Skin of body (tissue), 2 donors: ENCODE data around the gene LSP1. TPM values are rescaled to one million over a fixed set of nuclear protein-coding genes. Genes with fewer than 3 reads are reported as not detected.

Experiments used
- DNase-seq: peaks from one replicate; lab custom pipeline; 2025; lab: John Stamatoyannopoulos, UW
- total RNA-seq: library from RNA; depleted of rRNA; stranded (reverse); fragments of >200 nt; gene quantifications from one replicate; pipeline ENCODE4 v1.2.3, GENCODE V29; 2014

LSP1 gene
- total RNA-seq, 1 donor from 2014 or later = 18.5 TPM

GRCh38 chr11:1847926-1848639, 4.8 kb upstream of the LSP1 start:
- no peak for DNase-seq

DNA sequence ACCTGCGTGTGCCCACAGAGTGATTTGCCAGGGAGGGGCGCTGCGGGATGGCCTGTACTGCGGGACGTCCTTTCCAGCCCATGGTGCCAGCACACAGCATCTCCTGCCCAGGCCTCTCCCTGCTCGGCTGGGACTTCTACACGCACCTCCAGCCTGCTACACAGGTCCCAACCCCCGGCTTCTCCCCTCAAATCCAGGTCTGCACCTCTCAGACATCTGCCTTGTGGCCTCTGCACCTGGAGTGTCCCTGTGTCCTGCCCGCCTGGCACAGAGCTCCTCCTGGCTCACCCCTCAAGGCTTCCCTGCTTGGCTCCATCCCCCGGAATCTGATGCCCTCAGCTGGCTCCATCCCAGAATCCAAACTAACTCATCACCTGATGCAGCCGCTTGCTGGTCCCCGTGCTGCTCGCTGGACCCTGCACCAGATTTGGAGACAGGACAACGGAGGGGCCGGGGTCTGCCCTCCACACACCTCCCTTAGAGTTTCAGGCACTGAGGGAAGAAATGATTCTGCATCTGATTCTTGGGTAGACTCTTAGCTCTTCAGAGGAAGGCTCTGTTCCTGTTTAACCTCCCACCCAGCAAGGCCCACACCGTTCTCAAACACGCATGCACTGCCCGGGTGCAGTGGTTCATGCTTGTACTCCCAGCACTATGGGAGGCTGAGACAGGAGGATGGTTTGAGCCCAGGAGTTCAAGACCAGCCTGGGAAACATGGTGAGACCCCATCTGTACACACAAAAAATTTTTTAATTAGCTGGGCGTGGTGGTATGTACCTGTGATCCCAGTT, 4.0 kb upstream of the LSP1 start:
- no peak for DNase-seq

GRCh38 chr11:1851468-1852180, 1.3 kb upstream of the LSP1 start:
- DNase-seq = no peak

GRCh38 chr11:1852271-1852876, 510 bp upstream of the LSP1 start:
- DNase-seq = no peak

GRCh38 chr11:1853376-1854131, 670 bp downstream of the LSP1 start:
- DNase-seq = no peak

DNA sequence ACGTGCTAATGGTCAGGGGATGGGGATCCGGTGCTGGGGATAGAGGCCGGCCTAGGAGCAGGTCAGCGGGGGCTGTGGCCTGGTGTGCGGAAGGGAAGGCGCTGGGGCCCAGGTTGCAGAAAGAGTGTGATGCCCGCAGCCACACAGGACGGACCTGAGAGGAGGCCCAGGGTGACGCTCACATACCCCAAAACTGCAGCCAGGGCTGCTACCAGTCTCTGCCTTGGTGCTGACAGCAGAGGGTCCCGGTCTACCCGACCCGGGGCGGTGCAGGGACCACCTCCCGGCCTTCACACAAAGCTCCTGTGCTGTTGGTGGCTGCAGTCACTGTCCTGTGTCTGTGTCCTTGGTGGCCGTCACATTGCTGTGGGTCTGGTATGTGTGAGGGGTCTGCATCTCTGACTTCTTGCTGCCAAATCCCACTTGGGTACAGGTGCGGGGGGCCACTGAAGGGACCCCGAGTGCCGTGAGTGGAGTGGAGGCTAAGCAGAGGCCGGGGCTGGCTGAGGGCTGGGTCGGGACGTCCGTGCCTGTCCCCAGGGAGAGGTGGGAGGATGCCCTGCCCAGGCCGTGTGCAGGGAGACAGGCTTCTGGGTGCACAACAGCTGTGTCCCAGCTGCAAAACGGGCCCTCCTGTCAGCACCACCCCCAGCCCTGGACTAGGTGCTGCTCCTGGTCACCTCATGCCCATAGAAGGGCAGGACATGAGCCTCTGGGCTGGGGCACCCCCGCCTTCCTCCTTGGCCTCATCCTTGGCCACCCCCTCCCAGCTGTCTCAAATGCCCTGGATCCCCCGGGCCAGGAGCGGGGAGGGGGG, 1.5 kb downstream of the LSP1 start:
- DNase-seq = no peak

GRCh38 chr11:1854949-1855885, 2.3 kb downstream of the LSP1 start:
- no peak for DNase-seq

- DNase-seq = no peak
These were observed 3.0 kb downstream of the LSP1 start for GRCh38 chr11:1855886-1856265.

DNA sequence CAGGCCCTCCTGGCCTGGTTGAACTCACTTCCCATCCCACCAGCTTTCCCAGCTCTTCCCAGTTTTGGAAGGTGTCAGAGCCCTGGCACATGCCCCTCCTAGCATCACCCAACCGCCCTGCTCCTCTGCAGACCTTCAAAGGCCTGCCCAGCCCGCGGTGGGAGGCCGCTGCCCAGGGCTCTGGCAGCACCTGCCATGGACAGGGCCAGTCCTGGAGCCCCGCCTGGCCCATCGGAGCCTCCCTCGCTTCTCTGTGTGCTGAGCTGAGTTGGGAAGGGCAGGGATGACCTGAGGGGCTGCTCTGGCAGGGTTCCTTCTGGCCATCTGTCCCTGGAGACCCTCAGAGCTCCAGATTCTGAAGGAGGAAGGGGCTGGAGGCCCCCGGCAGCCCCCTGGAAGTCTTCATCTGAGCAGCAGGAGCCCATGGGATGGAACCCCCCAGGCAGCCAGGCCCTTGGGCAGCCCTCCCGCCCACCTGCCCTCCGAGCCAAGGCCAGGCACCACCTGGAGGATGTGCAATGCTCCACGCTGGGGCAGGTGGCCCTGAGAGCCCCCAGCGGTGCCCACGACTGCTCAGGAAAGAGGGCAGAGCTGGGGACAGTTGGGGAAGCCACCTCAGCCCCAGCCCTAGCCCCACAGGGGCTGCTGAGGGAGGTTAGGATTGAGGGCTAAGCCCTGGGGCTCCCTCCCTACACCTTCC, 3.6 kb downstream of the LSP1 start:
- no peak for DNase-seq

DNA sequence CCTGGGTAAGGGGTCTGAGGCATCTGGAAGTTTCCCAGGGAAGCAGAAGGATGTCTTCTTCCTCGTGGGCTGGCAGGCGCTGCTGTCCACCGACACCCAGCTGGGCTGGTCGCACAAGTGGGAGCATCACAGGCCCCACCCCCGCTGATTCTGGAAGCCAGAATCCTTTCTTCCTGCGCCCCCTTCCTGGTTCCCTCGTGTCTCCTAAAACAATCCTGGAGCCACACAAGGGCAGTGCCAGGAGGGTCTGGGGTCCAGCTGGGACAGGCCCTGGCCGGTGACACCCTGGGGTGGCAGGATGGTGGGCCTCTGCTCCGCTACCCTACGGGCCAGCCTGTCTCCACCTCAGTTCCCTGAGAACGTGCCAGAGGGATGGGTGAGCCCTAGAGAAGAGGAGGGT, 4.2 kb downstream of the LSP1 start:
- no peak for DNase-seq

- no peak for DNase-seq
These were observed 5.3 kb downstream of the LSP1 start for GRCh38 chr11:1858154-1858553.

DNA sequence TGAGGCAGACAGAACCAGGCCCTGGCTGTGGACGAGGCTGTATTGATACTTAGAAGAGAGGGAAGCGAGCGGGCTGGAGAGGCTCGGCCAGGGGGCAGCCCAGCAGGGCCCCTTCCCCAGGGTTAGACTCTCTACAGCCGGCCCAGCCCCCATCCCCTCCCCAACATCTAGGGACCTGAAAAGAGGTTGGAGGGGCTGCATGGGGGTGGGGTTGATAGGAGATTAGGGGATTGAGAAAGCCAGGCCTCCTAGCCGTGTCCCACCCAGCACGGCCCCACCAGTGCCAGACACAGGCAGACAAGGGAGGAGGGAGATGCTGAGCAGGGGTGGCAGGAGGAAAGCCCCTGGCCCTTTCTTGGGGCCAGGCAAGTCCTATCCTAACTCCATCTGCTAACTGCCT, 5.7 kb downstream of the LSP1 start:
- no peak for DNase-seq

DNA sequence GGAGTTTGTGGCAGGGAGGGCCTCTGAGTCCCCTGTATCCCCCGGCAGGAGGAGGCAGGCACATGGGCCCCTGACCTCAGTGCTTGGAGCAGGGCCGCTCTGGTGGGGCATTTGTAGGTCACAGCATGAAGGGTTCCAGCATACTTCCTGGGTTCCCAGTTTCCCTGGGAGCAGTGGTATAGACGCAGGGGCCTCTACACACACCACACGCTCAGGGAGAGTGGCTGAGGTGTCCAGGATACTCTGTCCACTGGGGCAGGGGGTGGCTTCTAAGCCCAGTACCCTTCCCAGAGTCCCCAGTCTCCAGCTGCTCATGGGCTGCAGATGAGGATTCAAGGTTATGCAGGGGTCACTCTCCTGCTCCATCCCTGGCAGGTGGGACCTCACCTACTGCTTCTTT, 6.1 kb downstream of the LSP1 start:
- no peak for DNase-seq

DNA sequence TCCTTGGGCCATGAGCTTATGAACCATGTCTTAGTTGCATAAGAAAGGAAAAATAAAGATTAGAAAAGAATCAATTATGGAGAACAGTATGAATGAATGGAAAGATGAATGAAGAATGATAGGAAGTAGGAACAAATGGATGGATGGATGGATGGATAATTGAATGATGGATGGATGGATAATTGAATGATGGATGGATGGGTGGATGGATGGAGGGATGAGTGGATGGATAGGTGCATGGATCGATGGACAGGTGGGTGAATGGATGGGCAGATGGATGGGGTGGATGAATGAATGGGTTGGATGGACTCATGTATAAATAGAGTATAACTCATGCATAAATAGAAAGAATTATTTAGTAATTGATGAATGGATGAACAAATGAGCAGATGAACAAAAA, 7.2 kb downstream of the LSP1 start:
- no peak for DNase-seq

GRCh38 chr11:1861435-1862411, 8.8 kb downstream of the LSP1 start:
- no peak for DNase-seq

DNA sequence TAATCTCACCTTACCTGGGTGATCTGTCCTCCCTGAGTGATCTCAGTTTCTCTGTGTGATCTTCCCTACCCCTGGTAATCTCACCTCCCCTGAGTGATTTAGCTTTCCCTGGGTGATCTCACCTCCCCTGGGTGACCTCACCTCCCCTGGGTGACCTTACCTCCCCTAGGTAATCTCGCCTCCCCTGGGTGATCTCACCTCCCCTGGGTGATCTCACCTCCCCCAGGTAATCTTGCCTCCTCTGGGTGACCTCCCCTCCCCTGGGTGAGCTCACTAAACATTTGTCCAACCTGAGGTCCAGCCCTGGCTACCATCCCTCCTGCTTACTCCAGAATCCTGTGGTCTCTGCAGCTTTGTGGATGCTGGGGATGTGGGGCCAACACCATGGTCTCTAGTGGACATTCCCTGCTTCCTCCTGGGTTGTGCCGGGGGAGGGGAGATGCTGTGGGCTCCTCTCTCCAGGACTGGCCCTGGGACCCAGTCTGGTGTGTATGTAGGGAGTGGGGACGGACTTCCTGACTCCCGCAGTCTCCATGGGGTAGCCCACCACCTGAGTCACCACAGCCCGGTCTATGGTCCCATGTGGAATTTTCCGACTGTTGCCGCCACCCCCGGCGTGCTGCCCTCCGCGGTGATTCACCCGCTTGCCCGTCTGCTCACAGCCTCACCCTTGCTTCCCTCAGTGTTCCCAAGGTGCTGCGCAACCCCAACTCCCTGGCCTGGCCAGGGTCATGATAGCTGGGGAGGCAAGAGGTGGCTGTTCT, 9.9 kb downstream of the LSP1 start:
- no peak for DNase-seq
